HEK293 (cell line): ENCODE results near the gene COL15A1.

Experiments used
- CTCF ChIA-PET: fragments of 350-600 bp; formaldehyde crosslinking; extraction: SDS; loops from one replicate; lab custom pipeline; 2021; ENCODE audit warnings: antibody characterized with exemption; lab: Yijun Ruan, JAX
- POLR2A ChIA-PET: fragments of 300-600 bp; formaldehyde crosslinking; extraction: SDS; loops from one replicate; lab custom pipeline; 2020; ENCODE audit warnings: antibody characterized with exemption, inconsistent platforms; lab: Yijun Ruan, JAX
- H3K27ac ChIP-seq: fragments of 200-500 bp; sonication (Bioruptor generic); 2 replicates; pipeline ENCODE4 v1.5.1; 2014; ENCODE audit warnings: low read depth, low read length, control low read depth, inconsistent platforms; ENCODE audit errors: extremely low read depth
- H3K36me3 ChIP-seq, 2 experiments: fragments of 200-500 bp in 1 of 2; sonication (Bioruptor generic) in 1 of 2; 1 replicate in 1 of 2; 2 replicates in 1 of 2; pipeline ENCODE4 v1.5.1; 2014 to 2017; ENCODE audit warnings: inconsistent platforms in 2 of 2, low read length in 2 of 2; ENCODE audit not compliant: control insufficient read depth in 2 of 2, insufficient read depth in 1 of 2
- H3K4me1 ChIP-seq: fragments of 200-500 bp; sonication (Bioruptor generic); 2 replicates; pipeline ENCODE4 v1.5.1; 2014; ENCODE audit warnings: mild to moderate bottlenecking, low read length, inconsistent platforms; ENCODE audit not compliant: control insufficient read depth, insufficient read depth
- H3K4me3 ChIP-seq: 2 replicates; pipeline ENCODE4 v1.5.1; 2011; ENCODE audit warnings: low read depth, mild to moderate bottlenecking, control low read depth, low read length, moderate library complexity
- H3K9me3 ChIP-seq: fragments of 200-500 bp; sonication (Bioruptor generic); 2 replicates; pipeline ENCODE4 v1.5.1; 2014; ENCODE audit warnings: low read depth, low read length, inconsistent platforms; ENCODE audit not compliant: control insufficient read depth, insufficient read depth
- ATF2 ChIP-seq: fragments of 450-650 bp; formaldehyde crosslinking; IDR thresholded peaks from 2 replicates; pipeline ENCODE4 v1.5.1; 2016; ENCODE audit warnings: missing biosample characterization, missing genetic modification characterization, low read depth
- GLIS1 ChIP-seq: fragments of 450-650 bp; formaldehyde crosslinking; IDR thresholded peaks from 2 replicates; pipeline ENCODE4 v1.5.1; 2016; ENCODE audit warnings: missing biosample characterization, missing genetic modification characterization
- HOXD13 ChIP-seq: sonication (generic); formaldehyde crosslinking; IDR thresholded peaks from 2 replicates; pipeline ENCODE4 v1.8.0; 2022; ENCODE audit warnings: missing genetic modification reagents, borderline replicate concordance
- MYNN ChIP-seq: fragments of 450-650 bp; formaldehyde crosslinking; IDR thresholded peaks from 2 replicates; pipeline ENCODE4 v1.5.1; 2016; ENCODE audit warnings: missing biosample characterization, missing genetic modification characterization, borderline replicate concordance
- RBAK ChIP-seq: fragments of 450-650 bp; formaldehyde crosslinking; IDR thresholded peaks from 2 replicates; pipeline ENCODE4 v1.5.1; 2016; ENCODE audit warnings: missing biosample characterization, missing genetic modification characterization
- REST ChIP-seq: fragments of 450-650 bp; formaldehyde crosslinking; IDR thresholded peaks from 2 replicates; pipeline ENCODE4 v1.5.1; 2016; ENCODE audit warnings: missing biosample characterization, missing genetic modification characterization
- SP7 ChIP-seq: fragments of 450-650 bp; formaldehyde crosslinking; IDR thresholded peaks from 2 replicates; pipeline ENCODE4 v1.5.1; 2016; ENCODE audit warnings: missing biosample characterization, missing genetic modification characterization
- ZIC2 ChIP-seq: fragments of 450-650 bp; formaldehyde crosslinking; IDR thresholded peaks from 2 replicates; pipeline ENCODE4 v1.5.1; 2016; ENCODE audit warnings: missing biosample characterization, missing genetic modification characterization
- ZNF184 ChIP-seq: fragments of 450-650 bp; IDR thresholded peaks from 2 replicates; pipeline ENCODE4 v1.5.1; 2018; ENCODE audit warnings: missing biosample characterization, mild to moderate bottlenecking, missing genetic modification characterization
- ZNF2 ChIP-seq: fragments of 450-650 bp; formaldehyde crosslinking; IDR thresholded peaks from 2 replicates; pipeline ENCODE4 v1.5.1; 2016; ENCODE audit warnings: missing biosample characterization, missing genetic modification characterization
- ZNF239 ChIP-seq: fragments of 450-650 bp; formaldehyde crosslinking; IDR thresholded peaks from 2 replicates; pipeline ENCODE4 v1.5.1; 2016; ENCODE audit warnings: missing biosample characterization, missing genetic modification characterization
- ZNF394 ChIP-seq: fragments of 450-650 bp; formaldehyde crosslinking; IDR thresholded peaks from 2 replicates; pipeline ENCODE4 v1.5.1; 2016; ENCODE audit warnings: missing biosample characterization, missing genetic modification characterization, mild to moderate bottlenecking, moderate library complexity, borderline replicate concordance
- ZNF423 ChIP-seq: fragments of 450-650 bp; formaldehyde crosslinking; IDR thresholded peaks from 2 replicates; pipeline ENCODE4 v1.5.1; 2016; ENCODE audit warnings: missing biosample characterization, missing genetic modification characterization
- ZNF426 ChIP-seq: fragments of 450-650 bp; formaldehyde crosslinking; IDR thresholded peaks from 2 replicates; pipeline ENCODE4 v1.5.1; 2017; ENCODE audit warnings: missing biosample characterization, missing genetic modification characterization, mild to moderate bottlenecking, inconsistent platforms, moderate library complexity
- ZNF513 ChIP-seq: fragments of 450-650 bp; IDR thresholded peaks from 2 replicates; pipeline ENCODE4 v1.5.1; 2018; ENCODE audit warnings: missing biosample characterization, missing genetic modification characterization
- ZNF610 ChIP-seq: fragments of 450-650 bp; formaldehyde crosslinking; IDR thresholded peaks from 2 replicates; pipeline ENCODE4 v1.5.1; 2016; ENCODE audit warnings: missing biosample characterization, missing genetic modification characterization, borderline replicate concordance
- ZNF776 ChIP-seq: fragments of 450-650 bp; formaldehyde crosslinking; IDR thresholded peaks from 2 replicates; pipeline ENCODE4 v1.5.0; 2017; ENCODE audit warnings: missing biosample characterization, missing genetic modification characterization, borderline replicate concordance
- ZSCAN23 ChIP-seq: fragments of 450-650 bp; formaldehyde crosslinking; IDR thresholded peaks from 2 replicates; pipeline ENCODE4 v1.5.1; 2016; ENCODE audit warnings: missing biosample characterization, missing genetic modification characterization
- ZSCAN30 ChIP-seq: fragments of 450-650 bp; IDR thresholded peaks from 2 replicates; pipeline ENCODE4 v1.5.1; 2018; ENCODE audit warnings: missing biosample characterization, mild to moderate bottlenecking, missing genetic modification characterization, moderate library complexity
- ZXDB ChIP-seq: fragments of 450-650 bp; formaldehyde crosslinking; IDR thresholded peaks from 2 replicates; pipeline ENCODE4 v1.5.1; 2016; ENCODE audit warnings: missing biosample characterization, missing genetic modification characterization

COL15A1 gene

GRCh38 chr9:99023831-99024230 lies 80.1 kb downstream of the COL15A1 start:
- Histone ChIP-seq H3K4me1 (no peaks in the 10 kb centered on the region), H3K36me3 (no peaks in the 10 kb centered on the region), H3K9me3 (no peaks in the 10 kb centered on the region), H3K4me3 (no peak overlapping the region), H3K27ac (no peak overlapping the region)
- CTCF ChIA-PET, result interaction anchor here (0.8 to 1.0 kb wide), 3 partner anchors 24 to 117 kb away, joined by 3 to 6 read pairs (median 3); no protein-coding TSS in a partner anchor
- TF ChIP-seq ZNF239, result no peak
- peak; percentile 32; the same call in 1 of the 2 replicates for TF ChIP-seq ZNF394 (tag by site-specific recombination)
- no peak for TF ChIP-seq ZNF2 (tag by site-specific recombination)
- TF ChIP-seq ZNF423, result 0 out of 2 replicates have a peak, but pooled peaks have one; percentile 28
- peak; percentile 90 for TF ChIP-seq REST (tag by site-specific recombination)
- TF ChIP-seq GLIS1, result peak; percentile 74
- TF ChIP-seq ZIC2 (tag by site-specific recombination), result peak; percentile 30; the same call in 1 of the 2 replicates
- POLR2A ChIA-PET, result interaction anchor here (0.7 kb wide), 1 partner anchor 940 kb away, joined by 4 read pairs; no protein-coding TSS in a partner anchor

GRCh38 chr9:99024959-99025358 lies 81.3 kb downstream of the COL15A1 start:
- TF ChIP-seq ZNF426 (tag by site-specific recombination) (no peak), MYNN (tag by site-specific recombination) (no peak), GLIS1 (no peak), RBAK (tag by site-specific recombination) (no peak), ZNF184 (tag by site-specific recombination) (no peak), ZSCAN30 (tag by site-specific recombination) (no peak), ZNF776 (tag by site-specific recombination) (no peak), ZNF610 (tag by site-specific recombination) (no peak), SP7 (tag by site-specific recombination) (no peak), ZXDB (tag by site-specific recombination) (no peak), ATF2 (tag by site-specific recombination) (no peak), ZSCAN23 (no peak), ZNF513 (tag by site-specific recombination) (no peak), HOXD13 (CRISPR knock-in tag) (no peak)
- no peaks in the 10 kb centered on the region for H3K9me3 ChIP-seq
- ChIA-PET POLR2A (no interaction called here), CTCF (interaction anchor here (0.9 kb wide), 1 partner anchor 13 kb away, joined by 3 read pairs; no protein-coding TSS in a partner anchor)
- H3K27ac ChIP-seq, result no peak overlapping the region
- no peaks in the 10 kb centered on the region for H3K4me1 ChIP-seq
- no peaks in the 10 kb centered on the region for H3K36me3 ChIP-seq
- no peak overlapping the region for H3K4me3 ChIP-seq
